Measurements from ENCODE around the gene DCHS2.

DCHS2 gene

GRCh38 chr4:154312246-154312645 lies 179.4 kb downstream of the DCHS2 start:
- H3K4me3 ChIP-seq (ENCODE audit: low read depth, low read length, poor library complexity, severe bottlenecking): no peak overlapping the region
- no peaks in the 10 kb centered on the region for H4K20me1 ChIP-seq (ENCODE audit: insufficient read depth, low read length)
- no peaks in the 10 kb centered on the region for H3K36me3 ChIP-seq (ENCODE audit: insufficient read depth, low read length)
- no peaks in the 10 kb centered on the region for H3K79me2 ChIP-seq (ENCODE audit: insufficient read depth, low read length)
- no peaks in the 10 kb centered on the region for H3K4me1 ChIP-seq (ENCODE audit: insufficient read depth, low read length, severe bottlenecking)
- H3K4me2 ChIP-seq (ENCODE audit: low read length): no peak overlapping the region
- no peaks in the 10 kb centered on the region for H3F3A ChIP-seq (ENCODE audit: insufficient read depth, low read length)
- H3K9ac ChIP-seq (ENCODE audit: low read length): no peak overlapping the region
- H3K9me2 ChIP-seq (ENCODE audit: low read depth, low read length): no peaks in the 10 kb centered on the region
- no peak overlapping the region for H2AFZ ChIP-seq (ENCODE audit: low read length)
- TF ChIP-seq EZH2 (IDR thresholded peaks at IDR 0.05; ENCODE audit: borderline replicate concordance, low read length) (no peak), CTCF (IDR thresholded peaks at IDR 0.05; ENCODE audit: low read length) (no peak)
- no peaks in the 10 kb centered on the region for H3K9me3 ChIP-seq (ENCODE audit: low read length)
- no peak overlapping the region for H3K27ac ChIP-seq (ENCODE audit: low read depth, low read length, poor library complexity, severe bottlenecking)
- H3K27me3 ChIP-seq (ENCODE audit: insufficient read depth, low read length): no peaks in the 10 kb centered on the region

GRCh38 chr4:154310578-154310977 lies 181.0 kb downstream of the DCHS2 start:
- no peak overlapping the region for H3K4me3 ChIP-seq (ENCODE audit: low read depth, low read length, poor library complexity, severe bottlenecking)
- no peaks in the 10 kb centered on the region for H4K20me1 ChIP-seq (ENCODE audit: insufficient read depth, low read length)
- H3K27ac ChIP-seq (ENCODE audit: low read depth, low read length, poor library complexity, severe bottlenecking): no peak overlapping the region

GRCh38 chr4:154308207-154308606 lies 183.4 kb downstream of the DCHS2 start:
- no peaks in the 10 kb centered on the region for H3K9me2 ChIP-seq (ENCODE audit: low read depth, low read length)
- H3K9ac ChIP-seq (ENCODE audit: low read length): no peak overlapping the region
- no peaks in the 10 kb centered on the region for H3F3A ChIP-seq (ENCODE audit: insufficient read depth, low read length)
- H3K4me2 ChIP-seq (ENCODE audit: low read length): no peak overlapping the region
- no peak overlapping the region for H2AFZ ChIP-seq (ENCODE audit: low read length)
- H3K27me3 ChIP-seq (ENCODE audit: insufficient read depth, low read length): no peaks in the 10 kb centered on the region
- TF ChIP-seq CTCF (IDR thresholded peaks at IDR 0.05; ENCODE audit: low read length) (no peak), EZH2 (IDR thresholded peaks at IDR 0.05; ENCODE audit: borderline replicate concordance, low read length) (no peak)
- no peak overlapping the region for H3K27ac ChIP-seq (ENCODE audit: low read depth, low read length, poor library complexity, severe bottlenecking)
- no peaks in the 10 kb centered on the region for H3K4me1 ChIP-seq (ENCODE audit: insufficient read depth, low read length, severe bottlenecking)
- no peaks in the 10 kb centered on the region for H4K20me1 ChIP-seq (ENCODE audit: insufficient read depth, low read length)
- H3K4me3 ChIP-seq (ENCODE audit: low read depth, low read length, poor library complexity, severe bottlenecking): no peak overlapping the region
- no peaks in the 10 kb centered on the region for H3K9me3 ChIP-seq (ENCODE audit: low read length)
- H3K79me2 ChIP-seq (ENCODE audit: insufficient read depth, low read length): no peaks in the 10 kb centered on the region
- no peaks in the 10 kb centered on the region for H3K36me3 ChIP-seq (ENCODE audit: insufficient read depth, low read length)

More at GRCh38 chr4:154310578-154310977, 181.0 kb downstream of the DCHS2 start:
- Histone ChIP-seq H3K79me2 (ENCODE audit: insufficient read depth, low read length) (no peaks in the 10 kb centered on the region), H3K4me2 (ENCODE audit: low read length) (no peak overlapping the region), H3K9ac (ENCODE audit: low read length) (no peak overlapping the region), H3K36me3 (ENCODE audit: insufficient read depth, low read length) (no peaks in the 10 kb centered on the region), H2AFZ (ENCODE audit: low read length) (no peak overlapping the region), H3F3A (ENCODE audit: insufficient read depth, low read length) (no peaks in the 10 kb centered on the region), H3K9me2 (ENCODE audit: low read depth, low read length) (no peaks in the 10 kb centered on the region), H3K4me1 (ENCODE audit: insufficient read depth, low read length, severe bottlenecking) (no peaks in the 10 kb centered on the region), H3K27me3 (ENCODE audit: insufficient read depth, low read length) (no peaks in the 10 kb centered on the region), H3K9me3 (ENCODE audit: low read length) (no peaks in the 10 kb centered on the region)
- TF ChIP-seq CTCF (IDR thresholded peaks at IDR 0.05; ENCODE audit: low read length): no peak
- no peak for TF ChIP-seq EZH2 (IDR thresholded peaks at IDR 0.05; ENCODE audit: borderline replicate concordance, low read length)
